CD4-positive, alpha-beta T cell (primary cell): ENCODE measurements around the gene BET1. TPM values are rescaled to one million over a fixed set of nuclear protein-coding genes. Genes with fewer than 3 reads are reported as not detected.

Experiments used
- ATAC-seq: fragments of 200-7000 bp; cut with Tn5 transposase; one replicate; pipeline ENCODE4 v1.10.0; 2022; ENCODE audit warnings: mild to moderate bottlenecking; ENCODE audit not compliant: poor library complexity
- CTCF ChIA-PET: fragments of 350-600 bp; sonication (Branson Sonifier 250); formaldehyde crosslinking; loops from one replicate; lab custom pipeline; 2021; ENCODE audit warnings: antibody characterized with exemption, inconsistent platforms; lab: Charles Lee
- POLR2A ChIA-PET: fragments of 350-600 bp; sonication (Branson Sonifier 250); formaldehyde crosslinking; loops from one replicate; lab custom pipeline; 2021; ENCODE audit warnings: antibody characterized with exemption, inconsistent platforms; lab: Charles Lee
- DNase-seq, 14 experiments: peaks; one replicate each; pipeline ENCODE4 v3.0.0-alpha.2; 2013 to 2020; ENCODE audit warnings: mixed read lengths in 2 of 14
- H3K27ac ChIP-seq, 2 donors: one replicate each; pipeline versions ENCODE4 v1.5.1 to v1.7.0; 2013; ENCODE audit warnings: low read length in 2 of 2, low read depth in 1 of 2, mild to moderate bottlenecking in 1 of 2
- H3K27me3 ChIP-seq, 2 experiments: 1 replicate in 1 of 2; 2 replicates in 1 of 2; pipeline versions ENCODE4 v1.6.1 to v1.7.0; 2013; ENCODE audit warnings: low read length in 2 of 2, control low read depth in 1 of 2, mild to moderate bottlenecking in 1 of 2, moderate library complexity in 1 of 2; ENCODE audit not compliant: insufficient read depth in 2 of 2, control insufficient read depth in 1 of 2
- H3K36me3 ChIP-seq: one replicate; pipeline ENCODE4 v1.6.1; 2013; ENCODE audit warnings: low read length, control low read depth; ENCODE audit not compliant: insufficient read depth
- H3K4me1 ChIP-seq: one replicate; pipeline ENCODE4 v1.6.1; 2013; ENCODE audit warnings: low read length, control low read depth; ENCODE audit not compliant: insufficient read depth
- H3K4me3 ChIP-seq: one replicate; pipeline ENCODE4 v1.5.1; 2013; ENCODE audit warnings: mild to moderate bottlenecking, low read length, moderate library complexity
- H3K9me3 ChIP-seq, 2 experiments: 1 replicate in 1 of 2; 2 replicates in 1 of 2; pipeline versions ENCODE4 v1.6.1 to v1.7.0; 2013; ENCODE audit warnings: low read length in 2 of 2, mild to moderate bottlenecking in 2 of 2, control low read depth in 1 of 2, moderate library complexity in 1 of 2; ENCODE audit not compliant: control insufficient read depth in 1 of 2, insufficient read depth in 1 of 2
- H3K27ac Mint-ChIP-seq: one replicate; pipeline ENCODE4 v1.8.0; 2020; ENCODE audit warnings: mixed read lengths
- H3K27me3 Mint-ChIP-seq: one replicate; pipeline ENCODE4 v1.8.0; 2021; ENCODE audit warnings: mixed read lengths
- H3K36me3 Mint-ChIP-seq: one replicate; pipeline ENCODE4 v1.8.0; 2021; ENCODE audit warnings: low read depth, mixed read lengths
- H3K4me1 Mint-ChIP-seq: one replicate; pipeline ENCODE4 v1.8.0; 2021; ENCODE audit warnings: low read depth, mixed read lengths
- H3K4me3 Mint-ChIP-seq: one replicate; pipeline ENCODE4 v1.8.0; 2020; ENCODE audit warnings: mild to moderate bottlenecking, mixed read lengths
- H3K9me3 Mint-ChIP-seq: one replicate; pipeline ENCODE4 v1.8.0; 2020; ENCODE audit warnings: mixed read lengths
- intact Hi-C, 2 experiments: fragments of 100-400 bp; cut with DNase I in 1 of 2; cut with micrococcal nuclease in 1 of 2; formaldehyde crosslinking; loops; one replicate each; pipeline versions ENCODE4 v1.15.1 to v1.9.0; 2023 to 2025; cut with DNase I, micrococcal nuclease
- total RNA-seq, 174 experiments: library from RNA in 2 of 174; stranded (reverse) in 2 of 174; gene quantifications; one replicate each; pipeline ENCODE4 v1.2.3 and lab custom pipeline; 2021 to 2026
- TF ChIP-seq, protein P1 (sequence below): fragments of 200-600 bp; IDR thresholded peaks from one replicate; pipeline ENCODE4 v1.8.0; 2022; ENCODE audit warnings: antibody characterized with exemption, mild to moderate bottlenecking

Gene BET1
- total RNA-seq, 2 experiments from 2014 or later: 7.4 to 9.5 TPM

GRCh38 chr7:94005753-94006152 lies 1.6 kb upstream of the BET1 start:
- intact Hi-C loops: loop anchor here in 1 of 2 experiments (5.0 to 10.0 kb wide), 8 partner anchors 502 to 1871 kb away; partner anchors contain the start of genes CASD1, CDK6, CYP51A1 and HEPACAM2
- Mint-ChIP-seq H3K4me3 (no peak overlapping the region), H3K36me3 (peaks cover 24% of the 10 kb centered on the region), H3K27ac (no peak overlapping the region), H3K27me3 (peaks cover 18% of the 10 kb centered on the region), H3K9me3 (no peaks in the 10 kb centered on the region), H3K4me1 (peaks cover 42% of the 10 kb centered on the region)
- ATAC-seq: no peak
- H3K9me3 ChIP-seq: no peaks in the 10 kb centered on the region
- no peaks in the 10 kb centered on the region for H3K36me3 ChIP-seq
- H3K27me3 ChIP-seq: no peaks in the 10 kb centered on the region
- H3K4me3 ChIP-seq: no peak overlapping the region
- DNase-seq: no peak
- POLR2A ChIA-PET: no interaction called here
- TF ChIP-seq, protein P1, sequence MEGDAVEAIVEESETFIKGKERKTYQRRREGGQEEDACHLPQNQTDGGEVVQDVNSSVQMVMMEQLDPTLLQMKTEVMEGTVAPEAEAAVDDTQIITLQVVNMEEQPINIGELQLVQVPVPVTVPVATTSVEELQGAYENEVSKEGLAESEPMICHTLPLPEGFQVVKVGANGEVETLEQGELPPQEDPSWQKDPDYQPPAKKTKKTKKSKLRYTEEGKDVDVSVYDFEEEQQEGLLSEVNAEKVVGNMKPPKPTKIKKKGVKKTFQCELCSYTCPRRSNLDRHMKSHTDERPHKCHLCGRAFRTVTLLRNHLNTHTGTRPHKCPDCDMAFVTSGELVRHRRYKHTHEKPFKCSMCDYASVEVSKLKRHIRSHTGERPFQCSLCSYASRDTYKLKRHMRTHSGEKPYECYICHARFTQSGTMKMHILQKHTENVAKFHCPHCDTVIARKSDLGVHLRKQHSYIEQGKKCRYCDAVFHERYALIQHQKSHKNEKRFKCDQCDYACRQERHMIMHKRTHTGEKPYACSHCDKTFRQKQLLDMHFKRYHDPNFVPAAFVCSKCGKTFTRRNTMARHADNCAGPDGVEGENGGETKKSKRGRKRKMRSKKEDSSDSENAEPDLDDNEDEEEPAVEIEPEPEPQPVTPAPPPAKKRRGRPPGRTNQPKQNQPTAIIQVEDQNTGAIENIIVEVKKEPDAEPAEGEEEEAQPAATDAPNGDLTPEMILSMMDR: no peak
- no peak overlapping the region for H3K27ac ChIP-seq
- CTCF ChIA-PET: no interaction called here
- H3K4me1 ChIP-seq: peaks cover 14% of the 10 kb centered on the region

GRCh38 chr7:94003446-94004023 lies 620 bp downstream of the BET1 start:
- Histone ChIP-seq H3K27me3 (no peaks in the 10 kb centered on the region), H3K9me3 (no peaks in the 10 kb centered on the region), H3K27ac (peak overlapping the region; percentile 76 to 78), H3K4me3 (peak overlapping the region; percentile 75), H3K4me1 (peaks cover 14% of the 10 kb centered on the region), H3K36me3 (no peaks in the 10 kb centered on the region)
- TF ChIP-seq, protein P1: no peak
- ChIA-PET POLR2A (no interaction called here), CTCF (no interaction called here)
- H3K4me1 Mint-ChIP-seq: peaks cover 53% of the 10 kb centered on the region
- peak; percentile 33 for ATAC-seq
- DNase-seq: peak in 3 of 14 experiments; percentile 1 to 5 (median 4)
- intact Hi-C loops: loop anchor here (5.0 to 10.0 kb wide), 6 partner anchors 651 to 1869 kb away; partner anchors contain the start of genes CDK6 (in 1 of the 2), CYP51A1 (in 1 of the 2), SAMD9 (in 1 of the 2) and SGCE (in 1 of the 2)
- H3K9me3 Mint-ChIP-seq: no peaks in the 10 kb centered on the region
- peak overlapping the region; percentile 99 for H3K4me3 Mint-ChIP-seq
- H3K27me3 Mint-ChIP-seq: peaks cover 18% of the 10 kb centered on the region
- H3K27ac Mint-ChIP-seq: peak overlapping the region; percentile 99
- peaks cover 38% of the 10 kb centered on the region for H3K36me3 Mint-ChIP-seq

DNA sequence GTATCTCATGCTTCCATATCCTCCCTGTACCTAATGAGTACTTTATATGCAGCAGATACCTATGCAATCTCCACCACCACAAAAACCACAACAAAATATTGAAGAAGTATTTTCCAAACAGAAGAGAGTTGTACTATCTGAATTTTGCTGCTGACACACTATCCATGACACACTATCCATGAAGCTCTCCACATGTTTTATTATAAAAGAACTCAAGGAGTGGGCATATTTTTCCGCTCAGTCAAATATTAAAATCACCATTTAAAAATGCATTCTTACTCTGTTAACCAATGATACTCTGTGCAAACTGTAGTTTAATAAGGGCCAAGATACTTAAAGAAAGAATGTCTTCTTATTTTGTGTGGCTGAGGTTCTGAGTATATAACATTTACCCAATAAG lies 2.8 kb downstream of the BET1 start:
- TF ChIP-seq, protein P1: no peak
- Mint-ChIP-seq H3K4me3 (peak overlapping the region; percentile 45), H3K27ac (no peak overlapping the region), H3K9me3 (no peaks in the 10 kb centered on the region), H3K4me1 (peaks cover 60% of the 10 kb centered on the region), H3K27me3 (peaks cover 12% of the 10 kb centered on the region), H3K36me3 (peaks cover 56% of the 10 kb centered on the region)
- ATAC-seq (no peak), DNase-seq (no peak)
- H3K4me1 ChIP-seq: peaks cover 14% of the 10 kb centered on the region
- CTCF ChIA-PET: interaction anchor here (1.0 kb wide), 1 partner anchor 11 kb away, joined by 3 read pairs; no protein-coding TSS in a partner anchor
- no peak overlapping the region for H3K4me3 ChIP-seq
- POLR2A ChIA-PET: no interaction called here
- H3K36me3 ChIP-seq: peaks cover 9% of the 10 kb centered on the region
- H3K27me3 ChIP-seq: no peaks in the 10 kb centered on the region
- intact Hi-C loops: loop anchor here (5.0 to 10.0 kb wide), 6 partner anchors 653 to 1867 kb away; partner anchors contain the start of genes CDK6 (in 1 of the 2), CYP51A1 (in 1 of the 2), SAMD9 (in 1 of the 2) and SGCE (in 1 of the 2)
- H3K9me3 ChIP-seq: no peaks in the 10 kb centered on the region
- H3K27ac ChIP-seq: no peak overlapping the region
